HCT116 (cell line): ENCODE measurements around the gene CLOCK. TPM values are rescaled to one million over a fixed set of nuclear protein-coding genes. Genes with fewer than 3 reads are reported as not detected.

Source experiments
- ATAC-seq: fragments of 200-7000 bp; cut with Tn5 transposase; 2 replicates; pipeline ENCODE4 v1.9.1; 2020; ENCODE audit warnings: mild to moderate bottlenecking, moderate library complexity
- BruUV-seq: library from RNA; stranded (reverse); fragments of 400-500 nt; replicated peaks from 2 replicates; lab custom pipeline; 2021; lab: Mats Ljungman, UMichigan
- CTCF ChIA-PET: fragments of 300-600 bp; sonication (Branson Sonifier 250); formaldehyde crosslinking; loops from one replicate; lab custom pipeline; 2021; ENCODE audit warnings: antibody characterized with exemption; lab: Charles Lee
- POLR2A ChIA-PET: fragments of 300-600, 350-600 bp; sonication (Branson Sonifier 250); formaldehyde crosslinking; loops from one replicate; lab custom pipeline; 2021; ENCODE audit warnings: antibody characterized with exemption; lab: Charles Lee
- RAD21 ChIA-PET, 2 experiments: fragments of 300-600 bp; sonication (Branson Sonifier 250); formaldehyde crosslinking; loops; one replicate each; lab custom pipeline; 2023; ENCODE audit warnings: low total read pairs in 2 of 2; ENCODE audit not compliant: uncharacterized antibody in 2 of 2, unreplicated experiment in 2 of 2, low non-redundant PET in 1 of 2; lab: Charles Lee
- DNase-seq: peaks from one replicate; pipeline ENCODE4 v3.0.0-alpha.2; 2010; ENCODE audit warnings: low read depth, low spot score
- H2AFZ ChIP-seq: fragments of 200-600 bp; shearing (Covaris generic), sonication (generic); 2 replicates; pipeline ENCODE4 v1.6.1; 2017; ENCODE audit warnings: low read depth, mixed run types, mixed read lengths, antibody characterized with exemption, low read length; ENCODE audit not compliant: poor library complexity, severe bottlenecking
- H3K27ac ChIP-seq: 2 replicates; pipeline ENCODE4 v1.5.1; 2012; ENCODE audit warnings: low read depth, low read length
- H3K27me3 ChIP-seq: fragments of 200-600 bp; sonication (generic); 2 replicates; pipeline ENCODE4 v1.6.1; 2016; ENCODE audit warnings: mixed run types, low read length, mixed read lengths; ENCODE audit not compliant: insufficient read depth
- H3K36me3 ChIP-seq, 2 experiments: fragments of 200-500 bp in 1 of 2; fragments of 200-600 bp in 1 of 2; sonication (Bioruptor generic) in 1 of 2; sonication (generic) in 1 of 2; 2 replicates each; pipeline versions ENCODE4 v1.5.1 to v1.6.1; 2014 to 2016; ENCODE audit warnings: low read length in 2 of 2, inconsistent platforms in 1 of 2, mixed read lengths in 1 of 2, mixed run types in 1 of 2; ENCODE audit not compliant: insufficient read depth in 2 of 2, control insufficient read depth in 1 of 2
- H3K4me1 ChIP-seq, 2 experiments: fragments of 200-600 bp in 1 of 2; sonication (generic) in 1 of 2; 2 replicates each; pipeline versions ENCODE4 v1.5.1 to v1.6.1; 2012 to 2017; ENCODE audit warnings: low read length in 2 of 2, inconsistent platforms in 1 of 2, mild to moderate bottlenecking in 1 of 2, mixed read lengths in 1 of 2, mixed run types in 1 of 2, moderate library complexity in 1 of 2; ENCODE audit not compliant: insufficient read depth in 2 of 2, control insufficient read depth in 1 of 2
- H3K4me2 ChIP-seq: fragments of 200-600 bp; sonication (generic); 2 replicates; pipeline ENCODE4 v1.6.1; 2017; ENCODE audit warnings: mixed run types, low read length, mixed read lengths
- H3K4me3 ChIP-seq, 2 experiments: fragments of 200-600 bp in 1 of 2; sonication (generic) in 1 of 2; replicated peaks in 1 of 2; 2 replicates each; pipeline ENCODE4 v1.5.1; 2011 to 2016; ENCODE audit warnings: low read length in 2 of 2, control low read depth in 1 of 2, low read depth in 1 of 2, mild to moderate bottlenecking in 1 of 2, mixed read lengths in 1 of 2, mixed run types in 1 of 2
- H3K79me2 ChIP-seq: fragments of 200-600 bp; sonication (generic); 2 replicates; pipeline ENCODE4 v1.6.1; 2017; ENCODE audit warnings: mild to moderate bottlenecking, mixed run types, low read length, moderate library complexity, mixed read lengths; ENCODE audit not compliant: insufficient read depth
- H3K9ac ChIP-seq: fragments of 200-600 bp; sonication (generic); 2 replicates; pipeline ENCODE4 v1.6.1; 2016; ENCODE audit warnings: low read length, mixed read lengths
- H3K9me2 ChIP-seq: fragments of 200-600 bp; sonication (generic), shearing (Covaris generic); 2 replicates; pipeline ENCODE4 v1.6.1; 2017; ENCODE audit warnings: mixed run types, mild to moderate bottlenecking, moderate library complexity; ENCODE audit not compliant: insufficient read depth
- H3K9me3 ChIP-seq, 2 experiments: fragments of 200-500 bp in 1 of 2; fragments of 200-600 bp in 1 of 2; sonication (Bioruptor generic) in 1 of 2; sonication (generic) in 1 of 2; 2 replicates each; pipeline ENCODE4 v1.6.1; 2014 to 2017; ENCODE audit warnings: low read length in 2 of 2, mixed read lengths in 2 of 2, inconsistent platforms in 1 of 2, low read depth in 1 of 2, mild to moderate bottlenecking in 1 of 2, mixed run types in 1 of 2, moderate library complexity in 1 of 2; ENCODE audit not compliant: control insufficient read depth in 1 of 2, insufficient read depth in 1 of 2
- H4K20me1 ChIP-seq: fragments of 200-600 bp; sonication (generic), shearing (Covaris generic); 2 replicates; pipeline ENCODE4 v1.6.1; 2017; ENCODE audit warnings: mixed run types, mild to moderate bottlenecking, moderate library complexity; ENCODE audit not compliant: insufficient read depth
- CEBPB ChIP-seq: IDR thresholded peaks from 2 replicates; pipeline ENCODE4 v1.6.1; 2012; ENCODE audit warnings: low read depth
- EGR1 ChIP-seq: IDR thresholded peaks from 2 replicates; pipeline ENCODE4 v1.6.1; 2012; ENCODE audit warnings: low read depth
- FOSL1 ChIP-seq: IDR thresholded peaks from 2 replicates; pipeline ENCODE4 v1.6.1; 2012; ENCODE audit warnings: low read depth
- JUND ChIP-seq: IDR thresholded peaks from 2 replicates; pipeline ENCODE4 v1.6.1; 2012
- POLR2A ChIP-seq: IDR thresholded peaks from 2 replicates; pipeline ENCODE4 v1.7.0; 2011; ENCODE audit warnings: borderline replicate concordance; ENCODE audit not compliant: insufficient read depth, insufficient read length; ENCODE audit errors: extremely low read depth
- SP1 ChIP-seq: IDR thresholded peaks from 2 replicates; pipeline ENCODE4 v1.6.1; 2012; ENCODE audit warnings: low read depth
- SRF ChIP-seq: IDR thresholded peaks from 2 replicates; pipeline ENCODE4 v1.6.1; 2012; ENCODE audit warnings: low read depth
- YY1 ChIP-seq: IDR thresholded peaks from 2 replicates; pipeline ENCODE4 v1.6.1; 2011; ENCODE audit warnings: low read length, low read depth, moderate library complexity, mild to moderate bottlenecking; ENCODE audit not compliant: insufficient replicate concordance; ENCODE audit errors: extremely low read depth
- ZNF274 ChIP-seq: fragments of 200-500 bp; sonication (Bioruptor generic); IDR thresholded peaks from 2 replicates; pipeline ENCODE4 v1.6.1; 2014; ENCODE audit warnings: mild to moderate bottlenecking, low read depth, low read length, inconsistent platforms
- intact Hi-C: fragments of 100-400 bp; cut with micrococcal nuclease; formaldehyde crosslinking; loops from 2 replicates; pipeline ENCODE4 v1.10.0; 2022
- total RNA-seq: library from RNA; stranded (reverse); gene quantifications from one replicate; pipeline ENCODE4 v1.2.1, GENCODE V29; 2021; ENCODE audit not compliant: unreplicated experiment
- TF ChIP-seq, protein P1 (sequence below): IDR thresholded peaks from 2 replicates; pipeline ENCODE4 v1.6.1; 2012
- TF ChIP-seq, protein P2 (sequence below), 3 experiments: fragments of 200-600 bp in 1 of 3; sonication (generic) in 1 of 3; IDR thresholded peaks in 2 of 3; conservative IDR thresholded peaks in 1 of 3; 2 replicates each; pipeline ENCODE4 v1.5.1; 2012 to 2017; ENCODE audit warnings: low read depth in 2 of 3, low read length in 2 of 3, antibody characterized with exemption in 1 of 3, borderline replicate concordance in 1 of 3, control low read depth in 1 of 3, mild to moderate bottlenecking in 1 of 3, mixed read lengths in 1 of 3, mixed run types in 1 of 3, moderate library complexity in 1 of 3; ENCODE audit not compliant: insufficient read depth in 1 of 3
- TF ChIP-seq, protein P3 (sequence below): IDR thresholded peaks from 2 replicates; pipeline ENCODE4 v1.6.1; 2012

Gene CLOCK
- total RNA-seq, 1 experiment from 2014 or later: 38.7 TPM

DNA sequence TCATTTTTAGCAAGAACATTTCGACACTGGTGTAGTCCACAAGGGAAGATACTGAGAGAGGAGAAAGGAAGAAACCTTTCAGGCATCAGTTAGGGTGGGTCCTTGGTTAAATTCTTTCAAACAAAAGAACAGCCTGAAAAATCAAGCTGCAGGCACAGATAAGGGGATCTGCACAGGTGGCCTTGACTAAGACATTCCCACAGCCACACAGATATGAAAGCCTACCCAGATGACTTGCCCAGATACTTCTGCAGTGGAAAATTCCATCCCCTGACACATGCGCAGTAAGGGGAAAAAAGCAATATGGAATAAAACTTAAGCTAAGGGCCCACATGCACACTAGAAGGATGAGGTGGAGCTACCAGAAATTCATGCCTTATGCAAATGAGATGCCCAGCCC lies 159.9 kb downstream of the CLOCK start:
- H3K36me3 ChIP-seq: no peaks in the 10 kb centered on the region
- peaks cover 0 to 6% of the 10 kb centered on the region in 2 experiments; a peak in 1 of 4 replicates for H3K4me1 ChIP-seq
- no peaks in the 10 kb centered on the region for H3K9me3 ChIP-seq
- no peaks in the 10 kb centered on the region for H3K79me2 ChIP-seq
- H3K4me3 ChIP-seq: no peak overlapping the region
- H4K20me1 ChIP-seq: no peaks in the 10 kb centered on the region
- TF ChIP-seq JUND (no peak), POLR2A (no peak), EGR1 (no peak), SP1 (no peak), FOSL1 (no peak), CEBPB (no peak), ZNF274 (no peak), YY1 (no peak), SRF (no peak)
- TF ChIP-seq, protein P1, sequence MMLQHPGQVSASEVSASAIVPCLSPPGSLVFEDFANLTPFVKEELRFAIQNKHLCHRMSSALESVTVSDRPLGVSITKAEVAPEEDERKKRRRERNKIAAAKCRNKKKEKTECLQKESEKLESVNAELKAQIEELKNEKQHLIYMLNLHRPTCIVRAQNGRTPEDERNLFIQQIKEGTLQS: no peak
- TF ChIP-seq, protein P2, sequence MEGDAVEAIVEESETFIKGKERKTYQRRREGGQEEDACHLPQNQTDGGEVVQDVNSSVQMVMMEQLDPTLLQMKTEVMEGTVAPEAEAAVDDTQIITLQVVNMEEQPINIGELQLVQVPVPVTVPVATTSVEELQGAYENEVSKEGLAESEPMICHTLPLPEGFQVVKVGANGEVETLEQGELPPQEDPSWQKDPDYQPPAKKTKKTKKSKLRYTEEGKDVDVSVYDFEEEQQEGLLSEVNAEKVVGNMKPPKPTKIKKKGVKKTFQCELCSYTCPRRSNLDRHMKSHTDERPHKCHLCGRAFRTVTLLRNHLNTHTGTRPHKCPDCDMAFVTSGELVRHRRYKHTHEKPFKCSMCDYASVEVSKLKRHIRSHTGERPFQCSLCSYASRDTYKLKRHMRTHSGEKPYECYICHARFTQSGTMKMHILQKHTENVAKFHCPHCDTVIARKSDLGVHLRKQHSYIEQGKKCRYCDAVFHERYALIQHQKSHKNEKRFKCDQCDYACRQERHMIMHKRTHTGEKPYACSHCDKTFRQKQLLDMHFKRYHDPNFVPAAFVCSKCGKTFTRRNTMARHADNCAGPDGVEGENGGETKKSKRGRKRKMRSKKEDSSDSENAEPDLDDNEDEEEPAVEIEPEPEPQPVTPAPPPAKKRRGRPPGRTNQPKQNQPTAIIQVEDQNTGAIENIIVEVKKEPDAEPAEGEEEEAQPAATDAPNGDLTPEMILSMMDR (IDR thresholded peaks at IDR 0.05 in 2 of 3, conservative IDR thresholded peaks at IDR 0.05 in 1 of 3; ENCODE audit: borderline replicate concordance in 1 of 3, insufficient read depth in 1 of 3, low read depth in 2 of 3, low read length in 2 of 3): no peak
- TF ChIP-seq, protein P3, sequence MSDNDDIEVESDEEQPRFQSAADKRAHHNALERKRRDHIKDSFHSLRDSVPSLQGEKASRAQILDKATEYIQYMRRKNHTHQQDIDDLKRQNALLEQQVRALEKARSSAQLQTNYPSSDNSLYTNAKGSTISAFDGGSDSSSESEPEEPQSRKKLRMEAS: no peak
- H3K27ac ChIP-seq: no peak overlapping the region
- DNase-seq (no peak), ATAC-seq (no peak)
- ChIA-PET RAD21 (no interaction called here), POLR2A (interaction anchor here (1.9 kb wide), 1 partner anchor 9 kb away, joined by 12 read pairs; the partner anchor contains the start of gene TMEM165), CTCF (no interaction called here)
- no peak overlapping the region for H2AFZ ChIP-seq
- no peak overlapping the region for H3K9ac ChIP-seq
- H3K4me2 ChIP-seq: no peak overlapping the region
- no TSS peak for BruUV-seq
- H3K9me2 ChIP-seq: no peaks in the 10 kb centered on the region
- no peaks in the 10 kb centered on the region for H3K27me3 ChIP-seq
- intact Hi-C loops: no loop called here
